ENCODE measurements around the gene SDCBP2. TPM values are rescaled to one million over a fixed set of nuclear protein-coding genes. Genes with fewer than 3 reads are reported as not detected.

SDCBP2 gene
- total RNA-seq, 1 donor from 2014 or later: 10.8 TPM

- Histone ChIP-seq H3K27ac (peak overlapping the region; percentile 98), H3K9me3 (no peaks in the 10 kb centered on the region), H3K4me1 (peaks cover 60% of the 10 kb centered on the region), H3K27me3 (ENCODE audit: low read depth) (no peaks in the 10 kb centered on the region), H3K36me3 (no peaks in the 10 kb centered on the region), H3K4me3 (peak overlapping the region; percentile 77)
- intact Hi-C loops (cut with DNase I): no loop called here
- no peak for ATAC-seq
- DNase-seq: no peak
- TF ChIP-seq, protein P1, sequence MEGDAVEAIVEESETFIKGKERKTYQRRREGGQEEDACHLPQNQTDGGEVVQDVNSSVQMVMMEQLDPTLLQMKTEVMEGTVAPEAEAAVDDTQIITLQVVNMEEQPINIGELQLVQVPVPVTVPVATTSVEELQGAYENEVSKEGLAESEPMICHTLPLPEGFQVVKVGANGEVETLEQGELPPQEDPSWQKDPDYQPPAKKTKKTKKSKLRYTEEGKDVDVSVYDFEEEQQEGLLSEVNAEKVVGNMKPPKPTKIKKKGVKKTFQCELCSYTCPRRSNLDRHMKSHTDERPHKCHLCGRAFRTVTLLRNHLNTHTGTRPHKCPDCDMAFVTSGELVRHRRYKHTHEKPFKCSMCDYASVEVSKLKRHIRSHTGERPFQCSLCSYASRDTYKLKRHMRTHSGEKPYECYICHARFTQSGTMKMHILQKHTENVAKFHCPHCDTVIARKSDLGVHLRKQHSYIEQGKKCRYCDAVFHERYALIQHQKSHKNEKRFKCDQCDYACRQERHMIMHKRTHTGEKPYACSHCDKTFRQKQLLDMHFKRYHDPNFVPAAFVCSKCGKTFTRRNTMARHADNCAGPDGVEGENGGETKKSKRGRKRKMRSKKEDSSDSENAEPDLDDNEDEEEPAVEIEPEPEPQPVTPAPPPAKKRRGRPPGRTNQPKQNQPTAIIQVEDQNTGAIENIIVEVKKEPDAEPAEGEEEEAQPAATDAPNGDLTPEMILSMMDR (IDR thresholded peaks at IDR 0.05): no peak
Measured at GRCh38 chr20:1324598-1325172, 4.3 kb downstream of the SDCBP2 start.

GRCh38 chr20:1323830-1324597 is 4.9 kb downstream of the SDCBP2 start:
- no peak for DNase-seq
- H3K36me3 ChIP-seq: no peaks in the 10 kb centered on the region
- no peaks in the 10 kb centered on the region for H3K27me3 ChIP-seq (ENCODE audit: low read depth)
- H3K9me3 ChIP-seq: no peaks in the 10 kb centered on the region
- peaks cover 54% of the 10 kb centered on the region for H3K4me1 ChIP-seq
- TF ChIP-seq, protein P1 (IDR thresholded peaks at IDR 0.05): no peak
- peak overlapping the region; percentile 98 for H3K27ac ChIP-seq
- intact Hi-C loops (cut with DNase I): no loop called here
- peak overlapping the region; percentile 77 for H3K4me3 ChIP-seq
- ATAC-seq: no peak

GRCh38 chr20:1323256-1323655 is 5.7 kb downstream of the SDCBP2 start:
- H3K4me3 ChIP-seq: no peak overlapping the region
- intact Hi-C loops (cut with DNase I): no loop called here
- H3K27ac ChIP-seq: peak overlapping the region; percentile 98
- DNase-seq (no peak), ATAC-seq (no peak)
- H3K9me3 ChIP-seq: no peaks in the 10 kb centered on the region
- H3K36me3 ChIP-seq: no peaks in the 10 kb centered on the region
- H3K4me1 ChIP-seq: peaks cover 46% of the 10 kb centered on the region
- H3K27me3 ChIP-seq (ENCODE audit: low read depth): no peaks in the 10 kb centered on the region
- TF ChIP-seq, protein P1 (IDR thresholded peaks at IDR 0.05): no peak

GRCh38 chr20:1322511-1323245 is 6.3 kb downstream of the SDCBP2 start:
- Histone ChIP-seq H3K27ac (peak overlapping the region; percentile 98), H3K9me3 (no peaks in the 10 kb centered on the region), H3K4me3 (no peak overlapping the region), H3K36me3 (no peaks in the 10 kb centered on the region), H3K27me3 (ENCODE audit: low read depth) (no peaks in the 10 kb centered on the region), H3K4me1 (peaks cover 40% of the 10 kb centered on the region)
- intact Hi-C loops (cut with DNase I): no loop called here
- DNase-seq (no peak), ATAC-seq (no peak)
- TF ChIP-seq, protein P1 (IDR thresholded peaks at IDR 0.05): no peak

GRCh38 chr20:1321654-1321939 is 7.3 kb downstream of the SDCBP2 start:
- intact Hi-C loops (cut with DNase I): no loop called here
- TF ChIP-seq, protein P1 (IDR thresholded peaks at IDR 0.05): no peak
- Histone ChIP-seq H3K27me3 (ENCODE audit: low read depth) (no peaks in the 10 kb centered on the region), H3K4me1 (peaks cover 29% of the 10 kb centered on the region), H3K27ac (peak overlapping the region; percentile 65), H3K9me3 (no peaks in the 10 kb centered on the region), H3K36me3 (no peaks in the 10 kb centered on the region), H3K4me3 (no peak overlapping the region)
- DNase-seq (no peak), ATAC-seq (no peak)

All from lower lobe of right lung (tissue), 2 donors.